Posterior vena cava (tissue), 2 donors: ENCODE results near the gene LRP1. TPM values are rescaled to one million over a fixed set of nuclear protein-coding genes. Genes with fewer than 3 reads are reported as not detected.

Source experiments
- DNase-seq: peaks from one replicate; pipeline ENCODE4 v3.0.0-alpha.2; 2020; ENCODE audit warnings: low spot score
- intact Hi-C, 2 donors: fragments of 100-400 bp; cut with DNase I; formaldehyde crosslinking; loops; one replicate each; pipeline versions ENCODE4 v1.14.1 to v1.14.2; 2022 to 2023
- total RNA-seq, 2 donors: library from RNA; stranded (reverse); fragmentation: NEBNext Ultra II Directional; extraction: Animal tissue kit (Norgen Biotek cat#: 25700); gene quantifications; one replicate each; pipeline ENCODE4 v1.2.1, GENCODE V29; 2021
- donor health status: DM: yes; HTN: yes; CAD: no.
- donor health status: DM: yes; HTN: yes; CAD: no.

LRP1 gene
- total RNA-seq, 2 donors from 2014 or later, result 465 to 757 TPM

DNA sequence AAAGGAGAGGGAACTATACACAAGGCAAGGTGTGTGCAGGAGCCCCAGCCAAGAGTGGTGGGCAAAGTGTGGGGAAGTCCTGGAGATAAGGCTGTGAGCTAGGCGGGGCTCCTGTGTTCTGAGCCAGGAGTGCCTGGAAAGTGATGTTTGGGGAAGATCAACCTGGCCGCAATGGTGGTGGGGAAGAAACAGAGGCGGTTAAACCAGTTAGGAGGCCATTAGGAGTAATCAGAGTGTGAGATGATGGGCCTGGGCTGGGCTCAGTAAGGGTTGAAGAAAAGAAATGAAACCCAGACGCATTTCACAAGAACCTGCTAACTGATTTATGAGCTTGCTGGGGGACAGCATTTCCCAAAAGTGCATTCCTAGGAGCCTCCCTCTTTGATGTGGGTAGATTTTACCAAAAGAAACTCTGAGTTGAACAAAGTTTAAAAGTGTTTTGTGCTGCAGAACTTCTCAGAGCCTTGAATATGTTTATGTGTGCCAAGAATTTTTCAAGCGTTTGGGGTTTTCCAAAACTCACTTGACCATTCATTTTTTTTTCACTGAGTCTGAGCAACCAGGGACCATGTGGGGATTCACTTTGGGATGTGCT is 53.4 kb downstream of the LRP1 start:
- intact Hi-C loops, result no loop called here
- DNase-seq, result no peak

DNA sequence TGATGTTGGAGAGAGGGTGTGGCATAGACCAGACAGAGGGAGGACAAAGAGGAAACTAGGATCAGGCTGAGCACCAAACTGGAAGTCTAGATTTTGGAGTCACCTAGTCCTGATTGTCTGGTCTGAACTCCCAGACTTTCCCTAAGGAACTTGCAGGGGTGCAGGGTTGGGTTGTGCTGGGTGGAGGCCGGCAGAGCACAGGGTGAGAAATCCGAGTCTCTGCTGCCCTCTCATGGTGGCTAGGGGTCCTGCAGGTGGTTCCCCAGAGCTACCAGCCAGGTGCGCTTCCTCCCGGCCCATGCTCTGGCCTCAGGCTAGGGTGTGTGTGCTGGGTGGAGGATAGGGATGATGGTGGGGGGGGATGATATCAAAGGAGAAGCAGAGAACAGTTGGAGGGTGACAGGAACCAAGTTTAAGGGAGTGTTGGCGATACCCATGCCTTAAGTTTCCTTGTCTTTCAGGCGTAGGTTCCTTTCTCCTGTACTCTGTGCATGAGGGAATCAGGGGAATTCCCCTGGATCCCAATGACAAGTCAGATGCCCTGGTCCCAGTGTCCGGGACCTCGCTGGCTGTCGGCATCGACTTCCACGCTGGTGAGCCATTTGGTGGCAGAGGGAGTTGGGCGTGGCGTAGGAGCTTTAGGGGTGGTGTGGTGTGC is 54.8 kb downstream of the LRP1 start:
- no peak for DNase-seq

DNA sequence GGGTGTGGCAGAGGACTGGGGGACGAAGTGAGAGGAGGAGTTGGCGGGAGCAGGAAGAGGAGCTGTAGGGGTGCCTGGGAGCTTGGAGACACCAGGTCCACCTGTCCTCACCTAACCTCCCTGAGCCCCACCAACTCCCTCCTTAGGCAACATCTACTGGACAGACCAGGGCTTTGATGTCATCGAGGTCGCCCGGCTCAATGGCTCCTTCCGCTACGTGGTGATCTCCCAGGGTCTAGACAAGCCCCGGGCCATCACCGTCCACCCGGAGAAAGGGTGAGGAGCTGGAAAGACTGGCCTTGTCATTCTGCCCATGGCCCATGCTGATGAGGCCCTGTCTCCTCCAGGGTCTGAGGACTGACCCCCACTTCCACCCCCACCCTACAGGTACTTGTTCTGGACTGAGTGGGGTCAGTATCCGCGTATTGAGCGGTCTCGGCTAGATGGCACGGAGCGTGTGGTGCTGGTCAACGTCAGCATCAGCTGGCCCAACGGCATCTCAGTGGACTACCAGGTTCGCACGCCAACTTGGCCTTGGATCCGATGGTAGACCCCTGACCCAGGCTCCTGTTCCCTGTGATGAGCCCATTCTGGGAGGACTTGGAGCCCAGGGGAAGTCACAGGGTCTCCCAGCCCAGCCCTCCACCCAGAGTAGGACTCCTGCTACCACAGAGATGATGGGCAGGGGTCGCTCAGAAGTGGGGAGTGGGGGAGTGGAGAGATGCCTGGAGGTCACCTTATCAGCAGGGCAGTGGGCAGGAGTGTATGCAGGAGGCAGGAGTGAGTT is 55.8 kb downstream of the LRP1 start:
- intact Hi-C loops, result loop anchor here in 1 of 2 donors (2.0 kb wide), 1 partner anchor 59 kb away; no protein-coding TSS in a partner anchor
- DNase-seq, result no peak

More for the DNA sequence above, 54.8 kb downstream of the LRP1 start:
- intact Hi-C loops, result no loop called here

DNA sequence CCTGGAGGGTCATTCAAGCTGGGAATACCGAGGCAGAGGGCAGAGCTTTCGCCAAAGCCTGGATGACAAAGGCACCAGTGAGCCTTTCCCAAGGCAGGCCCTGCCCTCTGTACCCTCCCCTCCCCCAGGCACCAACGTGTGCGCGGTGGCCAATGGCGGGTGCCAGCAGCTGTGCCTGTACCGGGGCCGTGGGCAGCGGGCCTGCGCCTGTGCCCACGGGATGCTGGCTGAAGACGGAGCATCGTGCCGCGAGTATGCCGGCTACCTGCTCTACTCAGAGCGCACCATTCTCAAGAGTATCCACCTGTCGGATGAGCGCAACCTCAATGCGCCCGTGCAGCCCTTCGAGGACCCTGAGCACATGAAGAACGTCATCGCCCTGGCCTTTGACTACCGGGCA is 57.1 kb downstream of the LRP1 start:
- intact Hi-C loops, result loop anchor here in 1 of 2 donors (2.0 kb wide), 1 partner anchor 61 kb away; no protein-coding TSS in a partner anchor
- DNase-seq, result no peak

DNA sequence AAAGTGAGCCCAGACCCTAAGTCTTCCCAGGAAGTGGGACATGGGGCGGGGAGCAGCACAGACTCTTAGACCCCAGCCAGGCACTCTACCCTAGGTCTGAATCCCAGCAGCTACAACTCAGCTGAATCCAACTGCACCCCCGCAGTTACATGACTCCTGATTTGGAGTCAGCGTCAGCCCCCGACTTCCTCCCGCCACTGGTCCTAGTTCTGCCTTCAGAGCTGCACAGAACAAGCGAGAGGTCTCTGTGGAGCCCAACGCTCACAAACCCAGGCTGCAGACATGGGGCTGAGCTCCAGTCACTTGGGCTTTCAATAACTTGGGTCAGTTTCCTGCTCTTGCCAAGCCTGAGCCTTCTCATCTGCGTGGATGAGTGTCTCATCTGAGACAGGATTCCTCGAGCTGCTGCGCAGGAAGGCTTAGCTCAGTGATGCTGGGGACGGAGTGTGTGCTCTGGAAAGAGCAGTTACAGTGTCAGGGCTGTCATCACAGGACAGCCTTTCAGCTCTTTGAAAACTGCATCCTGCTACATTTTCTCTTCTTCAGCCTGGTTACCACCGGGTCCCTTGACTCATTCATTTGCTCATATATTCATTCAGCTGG is 57.7 kb downstream of the LRP1 start:
- intact Hi-C loops, result loop anchor here in 1 of 2 donors (2.0 kb wide), 1 partner anchor 61 kb away; no protein-coding TSS in a partner anchor

DNA sequence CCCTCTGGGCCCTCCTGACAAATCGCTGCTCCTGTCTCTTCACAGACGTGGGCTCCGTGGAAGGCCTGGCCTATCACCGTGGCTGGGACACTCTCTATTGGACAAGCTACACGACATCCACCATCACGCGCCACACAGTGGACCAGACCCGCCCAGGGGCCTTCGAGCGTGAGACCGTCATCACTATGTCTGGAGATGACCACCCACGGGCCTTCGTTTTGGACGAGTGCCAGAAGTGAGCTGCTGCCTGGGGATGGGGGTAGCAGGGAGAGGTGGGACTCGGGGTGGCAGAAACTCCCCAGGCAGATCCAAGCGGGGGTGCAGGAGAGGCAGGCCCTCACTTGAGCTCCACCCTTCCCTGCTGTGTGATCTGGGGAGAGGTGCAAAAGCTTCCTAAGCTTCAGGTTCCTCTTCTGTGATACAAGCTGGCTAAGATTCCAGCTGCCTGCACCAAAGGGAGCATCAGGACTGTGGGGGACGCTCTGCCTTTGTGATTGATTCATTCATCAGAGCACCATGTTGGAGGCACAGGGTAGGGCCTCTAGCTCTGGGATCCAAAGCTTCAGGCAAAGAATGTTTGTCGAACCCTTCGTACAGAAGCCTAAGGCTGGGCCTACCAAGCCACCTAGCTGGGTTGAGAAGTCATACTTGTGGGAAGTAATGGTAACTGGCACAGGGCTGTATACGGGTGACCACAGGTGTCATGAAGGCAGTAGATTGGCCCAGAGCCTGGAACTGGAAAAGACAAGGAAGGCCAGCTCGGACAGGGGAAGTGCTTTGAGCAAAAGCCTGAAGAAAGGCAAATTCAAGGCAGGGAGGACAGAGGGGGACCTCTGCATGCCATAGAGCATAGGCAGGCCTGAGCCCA is 59.2 kb downstream of the LRP1 start:
- no peak for DNase-seq

More for the DNA sequence above, 57.7 kb downstream of the LRP1 start:
- no peak for DNase-seq

DNA sequence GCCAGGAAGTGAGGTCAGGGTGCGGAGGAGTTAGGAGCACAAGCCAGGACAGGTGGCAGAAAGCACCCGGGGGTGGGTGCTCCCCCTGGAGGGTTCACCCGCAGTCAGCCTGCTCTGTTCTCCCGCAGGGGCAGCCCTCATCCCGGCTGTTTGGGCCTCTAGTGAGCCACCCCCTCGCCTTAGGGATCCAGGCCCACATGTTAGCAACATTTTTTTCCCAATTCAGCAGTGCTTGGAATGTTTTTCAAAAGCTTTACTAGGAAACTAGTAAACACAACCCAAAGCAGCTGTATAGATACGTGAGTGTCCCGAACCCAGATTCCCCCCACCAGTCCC is 59.8 kb downstream of the LRP1 start:
- intact Hi-C loops, result no loop called here
- no peak for DNase-seq

More for the DNA sequence above, 59.2 kb downstream of the LRP1 start:
- intact Hi-C loops, result no loop called here

DNA sequence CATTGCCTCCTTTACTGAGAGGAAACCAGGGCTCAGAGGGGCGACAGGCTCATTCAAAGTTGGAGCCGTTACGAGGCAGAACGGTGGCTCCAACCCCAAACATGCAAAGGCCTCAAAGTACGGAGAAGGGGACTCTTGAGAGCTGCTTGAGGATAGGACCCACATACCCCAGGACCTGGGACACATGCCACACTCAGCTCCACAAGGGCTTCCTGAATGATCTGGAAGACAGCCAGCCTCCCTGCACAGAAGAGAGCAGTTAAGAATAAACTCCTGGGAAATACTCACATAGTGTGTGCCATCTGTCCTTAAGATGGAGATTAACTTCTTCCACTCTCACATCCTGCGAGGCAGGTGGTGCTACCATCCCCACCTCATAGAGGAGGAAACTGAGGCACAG is 61.8 kb downstream of the LRP1 start:
- no peak for DNase-seq

DNA sequence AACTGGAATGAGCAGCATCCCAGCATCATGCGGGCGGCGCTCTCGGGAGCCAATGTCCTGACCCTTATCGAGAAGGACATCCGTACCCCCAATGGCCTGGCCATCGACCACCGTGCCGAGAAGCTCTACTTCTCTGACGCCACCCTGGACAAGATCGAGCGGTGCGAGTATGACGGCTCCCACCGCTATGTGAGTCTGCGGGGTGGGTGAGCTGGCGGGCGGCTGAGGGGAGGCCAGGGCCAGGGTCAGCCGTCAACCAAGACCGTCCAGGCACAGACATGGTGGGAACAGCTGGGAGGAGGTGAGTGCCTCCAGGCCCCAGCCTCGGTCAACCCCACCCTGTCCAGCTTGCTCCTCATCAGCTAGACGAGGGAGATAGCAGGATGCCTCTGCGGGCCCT is 62.5 kb downstream of the LRP1 start:
- no peak for DNase-seq
- intact Hi-C loops, result no loop called here

More for the DNA sequence above, 61.8 kb downstream of the LRP1 start:
- intact Hi-C loops, result no loop called here

DNA sequence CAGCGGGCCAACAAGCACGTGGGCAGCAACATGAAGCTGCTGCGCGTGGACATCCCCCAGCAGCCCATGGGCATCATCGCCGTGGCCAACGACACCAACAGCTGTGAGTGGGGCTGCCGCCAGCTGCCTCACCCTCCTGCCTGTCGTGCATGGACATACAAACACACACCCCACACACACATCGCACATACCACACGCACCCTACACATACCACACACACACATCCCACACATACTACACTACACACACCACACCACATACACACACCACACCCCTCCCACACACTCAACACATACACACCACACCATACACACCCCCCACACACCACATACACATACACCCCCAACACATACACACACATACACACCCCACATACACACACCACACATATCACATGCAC is 63.1 kb downstream of the LRP1 start:
- no peak for DNase-seq
- intact Hi-C loops, result no loop called here

DNA sequence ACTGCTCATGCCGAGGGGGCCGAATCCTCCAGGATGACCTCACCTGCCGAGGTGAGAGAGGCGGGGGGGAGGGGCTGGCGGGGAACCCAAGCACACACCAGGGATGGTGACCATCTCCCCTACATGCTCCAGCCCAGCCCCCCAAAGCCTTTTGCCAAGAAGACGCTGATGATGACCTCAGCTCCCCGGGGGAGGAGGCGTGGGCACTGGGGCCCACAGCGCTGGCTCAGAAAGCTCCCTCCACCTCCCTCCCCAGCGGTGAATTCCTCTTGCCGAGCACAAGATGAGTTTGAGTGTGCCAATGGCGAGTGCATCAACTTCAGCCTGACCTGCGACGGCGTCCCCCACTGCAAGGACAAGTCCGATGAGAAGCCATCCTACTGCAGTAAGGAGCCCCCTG is 64.6 kb downstream of the LRP1 start:
- intact Hi-C loops, result no loop called here
- no peak for DNase-seq

DNA sequence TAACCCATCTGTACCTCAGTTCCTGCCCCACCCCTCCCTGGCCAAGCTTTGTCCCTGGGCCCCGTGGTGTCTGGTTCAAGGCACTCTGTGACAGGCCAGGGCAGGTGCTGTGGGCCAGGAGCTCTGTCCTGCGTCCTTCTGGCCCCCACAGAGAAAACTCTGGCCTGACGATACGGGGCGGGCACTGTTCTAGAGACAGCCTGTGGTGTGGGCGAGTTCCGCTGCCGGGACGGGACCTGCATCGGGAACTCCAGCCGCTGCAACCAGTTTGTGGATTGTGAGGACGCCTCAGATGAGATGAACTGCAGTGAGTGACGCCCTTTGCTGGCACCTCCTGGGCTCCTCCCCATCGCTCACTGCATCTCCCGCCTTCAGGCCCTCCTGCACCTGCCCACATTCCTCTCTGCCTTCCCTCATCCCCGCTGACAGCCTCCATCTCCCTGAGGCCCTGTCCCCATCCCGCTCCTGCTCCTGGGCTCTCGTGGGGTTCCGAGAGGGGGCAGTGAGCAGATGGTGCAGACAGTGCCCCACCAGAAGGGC is 65.5 kb downstream of the LRP1 start:
- intact Hi-C loops, result no loop called here
- DNase-seq, result no peak

DNA sequence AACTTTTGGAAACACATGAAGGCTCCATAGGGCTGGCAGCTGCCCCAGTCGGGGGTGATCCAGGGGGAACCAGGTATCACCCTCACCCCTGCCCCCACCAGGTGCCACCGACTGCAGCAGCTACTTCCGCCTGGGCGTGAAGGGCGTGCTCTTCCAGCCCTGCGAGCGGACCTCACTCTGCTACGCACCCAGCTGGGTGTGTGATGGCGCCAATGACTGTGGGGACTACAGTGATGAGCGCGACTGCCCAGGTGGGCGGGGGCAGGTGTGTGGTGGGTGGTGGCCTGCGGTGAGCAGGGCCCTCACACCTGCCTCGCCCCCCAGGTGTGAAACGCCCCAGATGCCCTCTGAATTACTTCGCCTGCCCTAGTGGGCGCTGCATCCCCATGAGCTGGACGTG is 66.0 kb downstream of the LRP1 start:
- no peak for DNase-seq
- intact Hi-C loops, result no loop called here

DNA sequence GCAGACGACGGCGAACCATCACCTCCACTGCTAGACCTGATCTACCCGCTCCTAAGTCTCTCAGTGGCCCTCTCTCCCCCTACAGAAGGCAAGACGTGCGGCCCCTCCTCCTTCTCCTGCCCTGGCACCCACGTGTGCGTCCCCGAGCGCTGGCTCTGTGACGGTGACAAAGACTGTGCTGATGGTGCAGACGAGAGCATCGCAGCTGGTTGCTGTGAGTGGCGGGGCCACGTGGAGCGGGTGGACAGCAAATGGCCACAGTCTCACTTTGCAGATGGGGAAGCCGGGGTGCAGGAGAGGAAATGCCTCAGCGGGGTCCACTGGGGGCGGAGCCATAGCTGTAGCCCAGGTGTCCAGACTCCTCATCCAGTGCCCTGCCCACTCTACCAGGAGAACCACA is 66.9 kb downstream of the LRP1 start:
- no peak for DNase-seq
- intact Hi-C loops, result no loop called here

DNA sequence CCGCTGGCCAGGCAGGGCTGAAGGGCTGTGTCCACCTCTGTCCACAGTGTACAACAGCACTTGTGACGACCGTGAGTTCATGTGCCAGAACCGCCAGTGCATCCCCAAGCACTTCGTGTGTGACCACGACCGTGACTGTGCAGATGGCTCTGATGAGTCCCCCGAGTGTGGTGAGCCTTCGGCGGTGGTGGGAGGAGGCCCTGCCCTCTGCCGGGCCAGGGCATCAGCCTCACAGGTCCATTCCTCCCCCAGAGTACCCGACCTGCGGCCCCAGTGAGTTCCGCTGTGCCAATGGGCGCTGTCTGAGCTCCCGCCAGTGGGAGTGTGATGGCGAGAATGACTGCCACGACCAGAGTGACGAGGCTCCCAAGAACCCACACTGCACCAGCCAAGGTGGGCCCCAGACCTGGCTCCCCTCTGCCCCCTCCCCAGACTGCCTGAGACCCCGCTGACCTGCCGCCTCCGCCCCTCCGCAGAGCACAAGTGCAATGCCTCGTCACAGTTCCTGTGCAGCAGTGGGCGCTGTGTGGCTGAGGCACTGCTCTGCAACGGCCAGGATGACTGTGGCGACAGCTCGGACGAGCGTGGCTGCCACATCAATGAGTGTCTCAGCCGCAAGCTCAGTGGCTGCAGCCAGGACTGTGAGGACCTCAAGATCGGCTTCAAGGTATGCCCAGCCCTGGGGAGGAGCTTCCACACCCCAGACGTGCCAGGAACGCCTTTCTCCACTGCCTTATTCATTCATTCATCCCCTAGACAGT is 67.5 kb downstream of the LRP1 start:
- intact Hi-C loops, result no loop called here
- no peak for DNase-seq

DNA sequence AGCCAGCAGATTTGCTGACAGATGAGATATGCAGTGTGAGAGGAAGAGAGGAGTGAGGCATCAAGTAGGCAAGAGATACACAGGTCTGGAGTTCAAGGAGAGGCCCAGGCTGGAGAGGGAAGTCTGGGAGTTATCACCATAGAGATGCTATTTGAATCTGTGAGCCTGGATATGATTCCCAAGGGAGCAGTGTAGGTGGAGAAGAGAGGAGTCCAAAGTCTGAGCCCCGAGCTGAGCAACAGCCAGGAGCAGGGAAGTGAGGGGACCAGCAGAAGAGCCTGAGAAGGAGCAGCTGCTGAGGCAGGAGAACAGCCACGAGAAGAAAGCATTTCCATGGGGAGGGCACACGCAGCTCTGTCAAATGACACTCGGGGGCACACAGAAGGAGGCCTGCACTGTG is 68.2 kb downstream of the LRP1 start:
- intact Hi-C loops, result no loop called here
- DNase-seq, result no peak

DNA sequence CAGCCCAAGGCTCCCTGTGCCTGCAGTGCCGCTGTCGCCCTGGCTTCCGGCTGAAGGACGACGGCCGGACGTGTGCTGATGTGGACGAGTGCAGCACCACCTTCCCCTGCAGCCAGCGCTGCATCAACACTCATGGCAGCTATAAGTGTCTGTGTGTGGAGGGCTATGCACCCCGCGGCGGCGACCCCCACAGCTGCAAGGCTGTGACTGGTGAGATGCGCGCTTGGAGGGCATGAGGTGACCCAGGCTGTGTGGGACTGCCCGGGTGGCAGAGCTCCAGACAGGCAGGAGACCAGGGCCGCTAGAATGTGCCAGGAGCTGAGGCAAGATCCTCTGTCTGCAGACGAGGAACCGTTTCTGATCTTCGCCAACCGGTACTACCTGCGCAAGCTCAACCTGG is 68.7 kb downstream of the LRP1 start:
- intact Hi-C loops, result no loop called here

DNA sequence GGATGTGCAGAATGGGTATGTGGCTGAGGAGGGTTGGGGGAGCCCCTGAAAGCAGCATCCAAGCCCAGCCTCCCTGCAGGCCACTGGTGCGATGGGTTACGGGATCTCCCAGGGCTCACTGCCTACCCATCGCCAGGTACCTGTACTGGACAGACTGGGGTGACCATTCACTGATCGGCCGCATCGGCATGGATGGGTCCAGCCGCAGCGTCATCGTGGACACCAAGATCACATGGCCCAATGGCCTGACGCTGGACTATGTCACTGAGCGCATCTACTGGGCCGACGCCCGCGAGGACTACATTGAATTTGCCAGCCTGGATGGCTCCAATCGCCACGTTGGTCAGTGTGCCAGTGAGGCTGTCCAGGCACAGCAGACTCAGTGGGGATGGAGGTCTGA is 70.0 kb downstream of the LRP1 start:
- no peak for DNase-seq
- intact Hi-C loops, result no loop called here

More for the DNA sequence above, 68.7 kb downstream of the LRP1 start:
- DNase-seq, result no peak
